Measurements from ENCODE around the gene PLVAP.

PLVAP gene

DNA sequence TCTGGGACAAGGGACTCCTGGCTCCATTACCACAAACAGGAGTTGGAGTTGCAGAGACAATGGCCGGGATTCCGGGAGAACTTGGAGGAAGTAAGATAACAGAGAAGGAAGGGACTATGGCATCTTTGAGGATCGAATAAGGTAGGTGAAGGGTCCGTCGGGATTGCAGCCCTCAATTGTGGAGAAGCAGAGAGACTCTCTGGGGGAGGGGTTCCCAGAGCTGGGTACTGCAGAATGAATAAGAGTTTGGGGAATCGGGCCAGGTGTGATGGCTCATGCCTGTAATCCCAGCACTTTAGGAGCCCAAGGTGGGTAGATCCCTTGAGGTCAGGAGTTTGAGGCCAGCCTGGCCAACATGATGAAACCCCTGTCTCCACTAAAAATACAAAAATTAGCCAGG lies 24.5 kb upstream of the PLVAP start:
- H3K4me1 ChIP-seq (ENCODE audit: control insufficient read depth, insufficient read depth, low read length): no peaks in the 10 kb centered on the region
- POLR2A ChIA-PET: no interaction called here
- CTCF ChIA-PET: interaction anchor here (1.1 kb wide), 1 partner anchor 11 kb away, joined by 5 read pairs; no protein-coding TSS in a partner anchor
- no peak overlapping the region for H3K27ac ChIP-seq (ENCODE audit: extremely low read depth, low read depth, low read length)
- no peaks in the 10 kb centered on the region for H3K9me3 ChIP-seq (ENCODE audit: control insufficient read depth, insufficient read depth, low read depth, low read length)
- H3K4me3 ChIP-seq (ENCODE audit: low read depth, low read length): no peak overlapping the region
- no peaks in the 10 kb centered on the region for H3K36me3 ChIP-seq (ENCODE audit: control insufficient read depth in 2 of 2, insufficient read depth in 1 of 2, low read length in 2 of 2)
- TF ChIP-seq ZFP3 (tag by site-specific recombination; IDR thresholded peaks at IDR 0.05; ENCODE audit: low read depth): peak; percentile 62
- TF ChIP-seq, protein P1, sequence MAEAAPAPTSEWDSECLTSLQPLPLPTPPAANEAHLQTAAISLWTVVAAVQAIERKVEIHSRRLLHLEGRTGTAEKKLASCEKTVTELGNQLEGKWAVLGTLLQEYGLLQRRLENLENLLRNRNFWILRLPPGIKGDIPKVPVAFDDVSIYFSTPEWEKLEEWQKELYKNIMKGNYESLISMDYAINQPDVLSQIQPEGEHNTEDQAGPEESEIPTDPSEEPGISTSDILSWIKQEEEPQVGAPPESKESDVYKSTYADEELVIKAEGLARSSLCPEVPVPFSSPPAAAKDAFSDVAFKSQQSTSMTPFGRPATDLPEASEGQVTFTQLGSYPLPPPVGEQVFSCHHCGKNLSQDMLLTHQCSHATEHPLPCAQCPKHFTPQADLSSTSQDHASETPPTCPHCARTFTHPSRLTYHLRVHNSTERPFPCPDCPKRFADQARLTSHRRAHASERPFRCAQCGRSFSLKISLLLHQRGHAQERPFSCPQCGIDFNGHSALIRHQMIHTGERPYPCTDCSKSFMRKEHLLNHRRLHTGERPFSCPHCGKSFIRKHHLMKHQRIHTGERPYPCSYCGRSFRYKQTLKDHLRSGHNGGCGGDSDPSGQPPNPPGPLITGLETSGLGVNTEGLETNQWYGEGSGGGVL (tag by site-specific recombination; IDR thresholded peaks at IDR 0.05): no peak

DNA sequence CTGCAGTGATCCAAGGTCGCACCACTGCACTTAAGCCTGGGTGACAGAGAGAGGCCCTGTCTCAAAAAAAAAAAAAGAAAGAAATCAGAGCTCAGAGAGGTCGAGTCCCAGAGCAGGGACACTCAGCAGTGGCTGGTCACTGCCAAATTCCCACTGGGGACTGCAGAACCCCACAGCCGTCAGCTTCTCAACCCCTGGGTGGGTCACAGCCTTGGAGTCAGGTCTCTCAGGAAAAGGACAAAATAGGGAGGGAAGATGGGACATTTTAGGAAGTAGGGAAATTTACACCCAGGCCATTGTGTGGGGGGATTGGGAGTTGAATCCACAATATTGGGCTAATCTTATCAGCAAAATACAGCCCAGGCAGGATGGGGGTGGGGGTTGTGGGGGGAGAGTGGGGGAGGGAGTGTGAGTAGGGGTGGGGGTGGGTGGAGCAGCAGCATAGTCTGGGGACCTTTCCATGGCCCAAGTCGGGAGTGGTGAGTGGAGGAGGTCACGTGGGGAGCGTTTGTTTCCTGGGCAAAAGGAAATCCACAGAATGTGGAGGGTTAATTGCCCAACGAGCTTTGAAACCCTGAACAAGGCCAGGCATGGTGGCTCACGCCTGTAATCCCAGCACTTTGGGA lies 21.9 kb upstream of the PLVAP start:
- no peak overlapping the region for H3K27ac ChIP-seq (ENCODE audit: extremely low read depth, low read depth, low read length)
- no peaks in the 10 kb centered on the region for H3K9me3 ChIP-seq (ENCODE audit: control insufficient read depth, insufficient read depth, low read depth, low read length)
- CTCF ChIA-PET: interaction anchor here (0.6 to 2.4 kb wide), 8 partner anchors 8 to 436 kb away, joined by 3 to 8 read pairs (median 4); no protein-coding TSS in a partner anchor
- no peaks in the 10 kb centered on the region for H3K4me1 ChIP-seq (ENCODE audit: control insufficient read depth, insufficient read depth, low read length)
- POLR2A ChIA-PET: interaction anchor here (0.7 kb wide), 1 partner anchor 368 kb away, joined by 3 read pairs; no protein-coding TSS in a partner anchor
- TF ChIP-seq ZNF747 (tag by site-specific recombination; IDR thresholded peaks at IDR 0.05) (no peak), EGR2 (tag by site-specific recombination; IDR thresholded peaks at IDR 0.05; ENCODE audit: low read depth) (peak; percentile 16; the same call in 1 of the 2 replicates)
- no peak overlapping the region for H3K4me3 ChIP-seq (ENCODE audit: low read depth, low read length)
- H3K36me3 ChIP-seq (ENCODE audit: control insufficient read depth in 2 of 2, insufficient read depth in 1 of 2, low read length in 2 of 2): no peaks in the 10 kb centered on the region

DNA sequence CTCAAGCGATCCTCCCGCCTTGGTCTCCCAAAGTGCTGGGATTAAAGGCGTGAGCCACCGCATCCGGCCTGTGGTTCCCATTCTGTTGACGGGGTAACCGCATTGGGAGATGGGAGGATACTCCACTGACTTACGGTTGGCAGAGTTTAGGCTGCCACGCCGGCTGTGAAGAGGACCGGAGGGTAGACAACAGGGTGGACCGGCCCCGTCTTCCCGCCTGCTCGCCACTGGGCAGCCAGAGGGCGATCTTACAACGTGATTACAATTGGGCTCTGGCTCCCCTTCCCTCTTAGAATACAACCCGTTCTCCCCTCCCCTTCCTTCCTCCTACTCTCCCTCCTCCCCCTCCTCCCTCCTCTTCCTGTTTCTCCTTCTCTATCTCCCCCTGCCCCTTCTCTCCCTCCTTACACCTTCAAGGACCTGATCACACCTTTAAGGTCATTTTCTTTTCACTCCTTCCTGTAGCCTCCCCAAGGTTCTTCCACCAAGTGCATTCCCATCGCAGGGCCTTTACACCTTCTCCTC lies 17.8 kb upstream of the PLVAP start:
- CTCF ChIA-PET: interaction anchor here (0.6 to 1.4 kb wide), 15 partner anchors 19 to 459 kb away, joined by 3 to 7 read pairs (median 4); partner anchors contain the start of gene MVB12A
- H3K9me3 ChIP-seq (ENCODE audit: control insufficient read depth, insufficient read depth, low read depth, low read length): no peaks in the 10 kb centered on the region
- POLR2A ChIA-PET: interaction anchor here (0.6 to 0.7 kb wide), 2 partner anchors 39 to 46 kb away, joined by 3 to 5 read pairs; no protein-coding TSS in a partner anchor
- H3K27ac ChIP-seq (ENCODE audit: extremely low read depth, low read depth, low read length): no peak overlapping the region
- H3K36me3 ChIP-seq (ENCODE audit: control insufficient read depth in 2 of 2, insufficient read depth in 1 of 2, low read length in 2 of 2): no peaks in the 10 kb centered on the region
- H3K4me3 ChIP-seq (ENCODE audit: low read depth, low read length): no peak overlapping the region
- peaks cover 3% of the 10 kb centered on the region; the same call in 1 of the 2 replicates for H3K4me1 ChIP-seq (ENCODE audit: control insufficient read depth, insufficient read depth, low read length)
- TF ChIP-seq KLF1 (tag by site-specific recombination; IDR thresholded peaks at IDR 0.05): peak; percentile 40; the same call in 1 of the 2 replicates
- TF ChIP-seq ZFP3 (tag by site-specific recombination; IDR thresholded peaks at IDR 0.05; ENCODE audit: low read depth): no peak
- no peak for TF ChIP-seq ZNF548 (tag by site-specific recombination; IDR thresholded peaks at IDR 0.05)
- TF ChIP-seq ZNF843 (tag by site-specific recombination; IDR thresholded peaks at IDR 0.05): peak; percentile 59; the same call in 1 of the 2 replicates
- TF ChIP-seq ZNF157 (tag by site-specific recombination; IDR thresholded peaks at IDR 0.05): no peak
- no peak for TF ChIP-seq ZNF169 (tag by site-specific recombination; IDR thresholded peaks at IDR 0.05)
- TF ChIP-seq ZBTB7A (tag by site-specific recombination; IDR thresholded peaks at IDR 0.05; ENCODE audit: low read depth): no peak
- no peak for TF ChIP-seq RBAK (tag by site-specific recombination; IDR thresholded peaks at IDR 0.05)
- TF ChIP-seq ZNF776 (tag by site-specific recombination; IDR thresholded peaks at IDR 0.05; ENCODE audit: borderline replicate concordance): no peak
- peak; percentile 89 for TF ChIP-seq ZNF366 (tag by site-specific recombination; conservative IDR thresholded peaks at IDR 0.05)
- TF ChIP-seq YY2 (tag by site-specific recombination; IDR thresholded peaks at IDR 0.05): no peak
- TF ChIP-seq, protein P2, sequence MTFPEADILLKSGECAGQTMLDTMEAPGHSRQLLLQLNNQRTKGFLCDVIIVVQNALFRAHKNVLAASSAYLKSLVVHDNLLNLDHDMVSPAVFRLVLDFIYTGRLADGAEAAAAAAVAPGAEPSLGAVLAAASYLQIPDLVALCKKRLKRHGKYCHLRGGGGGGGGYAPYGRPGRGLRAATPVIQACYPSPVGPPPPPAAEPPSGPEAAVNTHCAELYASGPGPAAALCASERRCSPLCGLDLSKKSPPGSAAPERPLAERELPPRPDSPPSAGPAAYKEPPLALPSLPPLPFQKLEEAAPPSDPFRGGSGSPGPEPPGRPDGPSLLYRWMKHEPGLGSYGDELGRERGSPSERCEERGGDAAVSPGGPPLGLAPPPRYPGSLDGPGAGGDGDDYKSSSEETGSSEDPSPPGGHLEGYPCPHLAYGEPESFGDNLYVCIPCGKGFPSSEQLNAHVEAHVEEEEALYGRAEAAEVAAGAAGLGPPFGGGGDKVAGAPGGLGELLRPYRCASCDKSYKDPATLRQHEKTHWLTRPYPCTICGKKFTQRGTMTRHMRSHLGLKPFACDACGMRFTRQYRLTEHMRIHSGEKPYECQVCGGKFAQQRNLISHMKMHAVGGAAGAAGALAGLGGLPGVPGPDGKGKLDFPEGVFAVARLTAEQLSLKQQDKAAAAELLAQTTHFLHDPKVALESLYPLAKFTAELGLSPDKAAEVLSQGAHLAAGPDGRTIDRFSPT (tag by site-specific recombination; IDR thresholded peaks at IDR 0.05): 0 out of 2 replicates have a peak, but pooled peaks have one; percentile 34
- no peak for TF ChIP-seq ZNF37A (tag by site-specific recombination; IDR thresholded peaks at IDR 0.05)
- no peak for TF ChIP-seq ZNF571 (tag by site-specific recombination; IDR thresholded peaks at IDR 0.05)
- no peak for TF ChIP-seq ZBTB21 (tag by site-specific recombination; IDR thresholded peaks at IDR 0.05)
- TF ChIP-seq ZSCAN23 (tag by site-specific recombination; IDR thresholded peaks at IDR 0.05): peak; percentile 40; the same call in 1 of the 2 replicates
- no peak for TF ChIP-seq ZNF426 (tag by site-specific recombination; IDR thresholded peaks at IDR 0.05)
- peak; percentile 27; the same call in 1 of the 2 replicates for TF ChIP-seq ZNF792 (tag by site-specific recombination; IDR thresholded peaks at IDR 0.05)
- TF ChIP-seq ZNF514 (tag by site-specific recombination; IDR thresholded peaks at IDR 0.05): no peak
- TF ChIP-seq OVOL3 (tag by site-specific recombination; IDR thresholded peaks at IDR 0.05): no peak
- no peak for TF ChIP-seq ZNF510 (tag by site-specific recombination; IDR thresholded peaks at IDR 0.05; ENCODE audit: insufficient replicate concordance)
- peak; percentile 38; the same call in 1 of the 2 replicates for TF ChIP-seq ZNF335 (tag by site-specific recombination; conservative IDR thresholded peaks at IDR 0.05)
- TF ChIP-seq SCRT1 (tag by site-specific recombination; IDR thresholded peaks at IDR 0.05; ENCODE audit: borderline replicate concordance): 0 out of 2 replicates have a peak, but pooled peaks have one; percentile 11
- TF ChIP-seq KLF8 (tag by site-specific recombination; IDR thresholded peaks at IDR 0.05): peak; percentile 78
- no peak for TF ChIP-seq KLF16 (tag by site-specific recombination; IDR thresholded peaks at IDR 0.05)

Data from HEK293 (cell line).